Peyer's patch (tissue), 4 donors: ENCODE results near the gene SETD1A. TPM values are rescaled to one million over a fixed set of nuclear protein-coding genes. Genes with fewer than 3 reads are reported as not detected.

Source experiments
- DNase-seq, 3 donors: peaks; one replicate each; pipeline ENCODE4 v3.0.0-alpha.2; 2017 to 2019
- H3K27ac ChIP-seq, 4 donors: fragments of 200-600 bp; sonication (generic); one replicate each; pipeline ENCODE4 v1.5.1; 2016 to 2019
- H3K27me3 ChIP-seq, 2 donors: fragments of 200-600 bp; sonication (generic); one replicate each; pipeline ENCODE4 v1.5.1; 2019
- H3K36me3 ChIP-seq, 3 donors: fragments of 200-600 bp; sonication (generic); one replicate each; pipeline ENCODE4 v1.5.1; 2016 to 2019
- H3K4me1 ChIP-seq, 4 donors: fragments of 200-600 bp; sonication (generic); one replicate each; pipeline ENCODE4 v1.5.1; 2016 to 2019
- H3K4me3 ChIP-seq, 4 donors: fragments of 200-600 bp; sonication (generic); 1 replicate in 3 of 4; 2 replicates in 1 of 4; pipeline ENCODE4 v1.5.1; 2016 to 2019; ENCODE audit warnings: mild to moderate bottlenecking in 1 of 4
- H3K9me3 ChIP-seq, 4 donors: fragments of 200-600 bp; sonication (generic); one replicate each; pipeline ENCODE4 v1.5.1; 2016 to 2019; ENCODE audit warnings: mild to moderate bottlenecking in 1 of 4
- POLR2A ChIP-seq, 2 donors: fragments of 450-650 bp; IDR thresholded peaks; one replicate each; pipeline ENCODE4 v1.5.1; 2017; ENCODE audit warnings: antibody characterized with exemption in 2 of 2, mild to moderate bottlenecking in 2 of 2, moderate library complexity in 2 of 2
- total RNA-seq, 4 donors: library from RNA; depleted of rRNA; stranded (reverse); fragments of >200 nt; gene quantifications; one replicate each; pipeline ENCODE4 v1.1.0, GENCODE V29; 2016
- TF ChIP-seq, protein P1 (sequence below), 6 experiments: fragments of 450-650 bp in 4 of 6; fragments of 200-600 bp in 2 of 6; sonication (generic) in 1 of 6; IDR thresholded peaks; one replicate each; pipeline ENCODE4 v1.5.1; 2017 to 2019; ENCODE audit warnings: antibody characterized with exemption in 6 of 6, mild to moderate bottlenecking in 3 of 6, moderate library complexity in 1 of 6

SETD1A gene
- total RNA-seq, 4 donors from 2014 or later: 10.0 to 22.0 (median 16.5) TPM

GRCh38 chr16:30920891-30921290 is 36.7 kb upstream of the SETD1A start:
- no peak for TF ChIP-seq POLR2A (IDR thresholded peaks at IDR 0.05)
- TF ChIP-seq, protein P1, sequence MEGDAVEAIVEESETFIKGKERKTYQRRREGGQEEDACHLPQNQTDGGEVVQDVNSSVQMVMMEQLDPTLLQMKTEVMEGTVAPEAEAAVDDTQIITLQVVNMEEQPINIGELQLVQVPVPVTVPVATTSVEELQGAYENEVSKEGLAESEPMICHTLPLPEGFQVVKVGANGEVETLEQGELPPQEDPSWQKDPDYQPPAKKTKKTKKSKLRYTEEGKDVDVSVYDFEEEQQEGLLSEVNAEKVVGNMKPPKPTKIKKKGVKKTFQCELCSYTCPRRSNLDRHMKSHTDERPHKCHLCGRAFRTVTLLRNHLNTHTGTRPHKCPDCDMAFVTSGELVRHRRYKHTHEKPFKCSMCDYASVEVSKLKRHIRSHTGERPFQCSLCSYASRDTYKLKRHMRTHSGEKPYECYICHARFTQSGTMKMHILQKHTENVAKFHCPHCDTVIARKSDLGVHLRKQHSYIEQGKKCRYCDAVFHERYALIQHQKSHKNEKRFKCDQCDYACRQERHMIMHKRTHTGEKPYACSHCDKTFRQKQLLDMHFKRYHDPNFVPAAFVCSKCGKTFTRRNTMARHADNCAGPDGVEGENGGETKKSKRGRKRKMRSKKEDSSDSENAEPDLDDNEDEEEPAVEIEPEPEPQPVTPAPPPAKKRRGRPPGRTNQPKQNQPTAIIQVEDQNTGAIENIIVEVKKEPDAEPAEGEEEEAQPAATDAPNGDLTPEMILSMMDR (IDR thresholded peaks at IDR 0.05): no peak
- Histone ChIP-seq H3K4me3 (no peak overlapping the region), H3K27ac (no peak overlapping the region), H3K4me1 (peaks cover 0 to 26% (median 5%) of the 10 kb centered on the region in 4 donors), H3K9me3 (no peaks in the 10 kb centered on the region), H3K36me3 (no peaks in the 10 kb centered on the region), H3K27me3 (no peaks in the 10 kb centered on the region)
- DNase-seq: no peak

- H3K27ac ChIP-seq: peak overlapping the region; percentile 84 to 95 (median 92)
- no peaks in the 10 kb centered on the region for H3K36me3 ChIP-seq
- TF ChIP-seq, protein P1 (IDR thresholded peaks at IDR 0.05): no peak
- no peak for TF ChIP-seq POLR2A (IDR thresholded peaks at IDR 0.05)
- H3K4me1 ChIP-seq: peaks cover 0 to 26% (median 5%) of the 10 kb centered on the region in 4 donors
- H3K9me3 ChIP-seq: no peaks in the 10 kb centered on the region
- DNase-seq: no peak
- peak overlapping the region; percentile 42 to 91 (median 61) for H3K4me3 ChIP-seq
- no peaks in the 10 kb centered on the region for H3K27me3 ChIP-seq
These were observed 36.2 kb upstream of the SETD1A start for GRCh38 chr16:30921459-30921747.

DNA sequence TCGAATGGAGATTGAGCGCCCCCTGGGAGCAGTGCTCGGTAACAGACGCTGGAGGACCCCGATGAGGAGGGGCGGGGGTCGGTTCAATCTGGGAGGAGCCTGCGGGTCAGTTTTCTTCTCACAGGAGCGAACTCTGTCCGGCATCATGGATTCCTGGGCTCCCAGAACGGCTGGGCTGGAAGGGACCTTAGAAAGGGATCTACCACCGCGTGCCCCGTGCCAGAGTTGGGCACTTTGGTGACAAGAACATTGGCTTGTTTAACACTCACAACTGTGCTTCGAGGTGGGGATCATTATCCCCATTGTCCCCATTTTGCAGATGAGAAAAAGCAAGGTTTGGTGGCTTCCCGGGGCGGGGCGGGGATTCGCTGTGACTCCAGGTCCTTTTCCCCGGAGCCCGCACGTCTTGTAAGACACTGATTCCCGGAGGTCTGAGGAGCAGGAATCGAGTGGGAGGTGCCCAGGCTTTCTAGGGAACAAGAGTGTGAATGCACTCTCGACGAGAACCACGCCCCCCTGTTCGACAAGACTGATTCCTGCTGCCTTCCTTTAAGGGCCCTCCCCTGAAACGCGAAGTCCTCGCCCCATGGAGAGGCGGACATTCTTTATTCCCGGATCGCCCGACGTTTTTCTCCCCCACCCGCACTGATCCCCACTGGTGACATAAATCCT is 35.7 kb upstream of the SETD1A start:
- Histone ChIP-seq H3K36me3 (no peaks in the 10 kb centered on the region), H3K27me3 (no peaks in the 10 kb centered on the region), H3K4me1 (peaks cover 0 to 26% (median 5%) of the 10 kb centered on the region in 4 donors), H3K27ac (peak overlapping the region; percentile 84 to 95 (median 92)), H3K4me3 (peak overlapping the region; percentile 42 to 91 (median 61)), H3K9me3 (no peaks in the 10 kb centered on the region)
- peak; percentile 14 to 19 for TF ChIP-seq POLR2A (IDR thresholded peaks at IDR 0.05)
- TF ChIP-seq, protein P1 (IDR thresholded peaks at IDR 0.05): peak; percentile 92 to 96 (median 94)
- peak; percentile 90 to 95 (median 91) for DNase-seq

GRCh38 chr16:30922420-30922959 is 35.1 kb upstream of the SETD1A start:
- Histone ChIP-seq H3K9me3 (no peaks in the 10 kb centered on the region), H3K27ac (peak overlapping the region; percentile 84 to 95 (median 92)), H3K4me3 (peak overlapping the region; percentile 53 to 93 (median 79)), H3K27me3 (no peaks in the 10 kb centered on the region), H3K4me1 (peaks cover 0 to 27% (median 5%) of the 10 kb centered on the region in 4 donors), H3K36me3 (no peaks in the 10 kb centered on the region)
- DNase-seq: peak; percentile 99 to 100 (median 99)
- TF ChIP-seq POLR2A (IDR thresholded peaks at IDR 0.05): peak in 1 of 2 donors; percentile 42
- TF ChIP-seq, protein P1 (IDR thresholded peaks at IDR 0.05): no peak

GRCh38 chr16:30922960-30923535 is 34.5 kb upstream of the SETD1A start:
- peak overlapping the region; percentile 53 to 93 (median 79) for H3K4me3 ChIP-seq
- no peaks in the 10 kb centered on the region for H3K9me3 ChIP-seq
- peaks cover 0 to 31% (median 5%) of the 10 kb centered on the region in 4 donors for H3K4me1 ChIP-seq
- peak; percentile 99 to 100 (median 99) for DNase-seq
- peak overlapping the region; percentile 84 to 95 (median 92) for H3K27ac ChIP-seq
- TF ChIP-seq, protein P1 (IDR thresholded peaks at IDR 0.05): no peak
- peak in 1 of 2 donors; percentile 49 for TF ChIP-seq POLR2A (IDR thresholded peaks at IDR 0.05)
- H3K36me3 ChIP-seq: no peaks in the 10 kb centered on the region
- H3K27me3 ChIP-seq: no peaks in the 10 kb centered on the region
